ENCODE results near the gene HOXC13. TPM values are rescaled to one million over a fixed set of nuclear protein-coding genes. Genes with fewer than 3 reads are reported as not detected.

The HOXC13 gene
- total and polyA plus RNA-seq, 2 experiments from 2014 or later: 0.10 TPM; not detected in 1

DNA sequence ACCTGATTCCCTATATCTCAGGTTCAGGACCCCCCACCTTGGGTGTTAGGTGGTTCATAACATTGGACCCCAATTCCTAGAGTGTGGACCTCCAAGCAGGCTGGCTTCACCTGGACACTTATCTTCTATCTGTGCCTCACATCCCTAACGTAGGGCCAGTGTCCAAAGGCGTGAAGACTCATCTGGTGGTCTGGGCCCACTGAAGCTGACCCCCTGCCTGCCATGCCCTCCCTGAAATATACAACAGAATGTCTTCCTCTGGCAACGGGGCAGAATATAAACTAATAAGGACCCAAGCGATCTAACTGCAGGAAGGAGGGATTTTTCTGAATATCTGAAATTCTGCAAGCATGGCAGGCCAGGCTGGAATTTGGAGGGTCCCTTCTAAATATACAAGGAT, 5.6 kb downstream of the HOXC13 start:
- H3K27ac ChIP-seq (ENCODE audit: low read depth): no peak overlapping the region
- H3F3A ChIP-seq (replicated peaks; ENCODE audit: low read depth): peaks cover 28% of the 10 kb centered on the region
- peaks cover 23% of the 10 kb centered on the region; the same call in 1 of the 2 replicates for H3K4me1 ChIP-seq (ENCODE audit: insufficient read depth)
- Mint-ChIP-seq H3K36me3 (ENCODE audit: low read depth) (no peaks in the 10 kb centered on the region; the same call in 2 of the 3 replicates), H3K27me3 (ENCODE audit: insufficient read depth, low read depth, poor library complexity) (peaks cover 99% of the 10 kb centered on the region), H3K4me3 (no peak overlapping the region), H3K4me1 (peaks cover 14% of the 10 kb centered on the region), H3K9me3 (no peaks in the 10 kb centered on the region; the same call in 2 of the 3 replicates), H3K27ac (no peak overlapping the region)
- peaks cover 70% of the 10 kb centered on the region for H4K20me1 ChIP-seq (replicated peaks; ENCODE audit: insufficient read depth)
- DNase-seq (ENCODE audit: low spot score): no peak
- no peak overlapping the region for H2AFZ ChIP-seq
- no peak overlapping the region for H3K4me2 ChIP-seq
- peaks cover 100% of the 10 kb centered on the region for H3K27me3 ChIP-seq (ENCODE audit: insufficient read depth)
- no peak overlapping the region for H3K4me3 ChIP-seq
- no peak for TF ChIP-seq CREB1 (CRISPR knock-in tag; IDR thresholded peaks at IDR 0.05; ENCODE audit: low read depth)
- no peak for TF ChIP-seq STAT1 (IDR thresholded peaks at IDR 0.05; ENCODE audit: unreplicated experiment)
- no peak for TF ChIP-seq CTCF (conservative IDR thresholded peaks at IDR 0.05; ENCODE audit: low read depth in 2 of 2)
- TF ChIP-seq ZNF331 (CRISPR knock-in tag; IDR thresholded peaks at IDR 0.05; ENCODE audit: low read depth): no peak
- no peak for TF ChIP-seq NANOG (IDR thresholded peaks at IDR 0.05; ENCODE audit: borderline replicate concordance)
- no peak for TF ChIP-seq JUNB (IDR thresholded peaks at IDR 0.05; ENCODE audit: unreplicated experiment)
- TF ChIP-seq POLR2AphosphoS5 (IDR thresholded peaks at IDR 0.05; ENCODE audit: low read depth): no peak
- TF ChIP-seq, protein P1, sequence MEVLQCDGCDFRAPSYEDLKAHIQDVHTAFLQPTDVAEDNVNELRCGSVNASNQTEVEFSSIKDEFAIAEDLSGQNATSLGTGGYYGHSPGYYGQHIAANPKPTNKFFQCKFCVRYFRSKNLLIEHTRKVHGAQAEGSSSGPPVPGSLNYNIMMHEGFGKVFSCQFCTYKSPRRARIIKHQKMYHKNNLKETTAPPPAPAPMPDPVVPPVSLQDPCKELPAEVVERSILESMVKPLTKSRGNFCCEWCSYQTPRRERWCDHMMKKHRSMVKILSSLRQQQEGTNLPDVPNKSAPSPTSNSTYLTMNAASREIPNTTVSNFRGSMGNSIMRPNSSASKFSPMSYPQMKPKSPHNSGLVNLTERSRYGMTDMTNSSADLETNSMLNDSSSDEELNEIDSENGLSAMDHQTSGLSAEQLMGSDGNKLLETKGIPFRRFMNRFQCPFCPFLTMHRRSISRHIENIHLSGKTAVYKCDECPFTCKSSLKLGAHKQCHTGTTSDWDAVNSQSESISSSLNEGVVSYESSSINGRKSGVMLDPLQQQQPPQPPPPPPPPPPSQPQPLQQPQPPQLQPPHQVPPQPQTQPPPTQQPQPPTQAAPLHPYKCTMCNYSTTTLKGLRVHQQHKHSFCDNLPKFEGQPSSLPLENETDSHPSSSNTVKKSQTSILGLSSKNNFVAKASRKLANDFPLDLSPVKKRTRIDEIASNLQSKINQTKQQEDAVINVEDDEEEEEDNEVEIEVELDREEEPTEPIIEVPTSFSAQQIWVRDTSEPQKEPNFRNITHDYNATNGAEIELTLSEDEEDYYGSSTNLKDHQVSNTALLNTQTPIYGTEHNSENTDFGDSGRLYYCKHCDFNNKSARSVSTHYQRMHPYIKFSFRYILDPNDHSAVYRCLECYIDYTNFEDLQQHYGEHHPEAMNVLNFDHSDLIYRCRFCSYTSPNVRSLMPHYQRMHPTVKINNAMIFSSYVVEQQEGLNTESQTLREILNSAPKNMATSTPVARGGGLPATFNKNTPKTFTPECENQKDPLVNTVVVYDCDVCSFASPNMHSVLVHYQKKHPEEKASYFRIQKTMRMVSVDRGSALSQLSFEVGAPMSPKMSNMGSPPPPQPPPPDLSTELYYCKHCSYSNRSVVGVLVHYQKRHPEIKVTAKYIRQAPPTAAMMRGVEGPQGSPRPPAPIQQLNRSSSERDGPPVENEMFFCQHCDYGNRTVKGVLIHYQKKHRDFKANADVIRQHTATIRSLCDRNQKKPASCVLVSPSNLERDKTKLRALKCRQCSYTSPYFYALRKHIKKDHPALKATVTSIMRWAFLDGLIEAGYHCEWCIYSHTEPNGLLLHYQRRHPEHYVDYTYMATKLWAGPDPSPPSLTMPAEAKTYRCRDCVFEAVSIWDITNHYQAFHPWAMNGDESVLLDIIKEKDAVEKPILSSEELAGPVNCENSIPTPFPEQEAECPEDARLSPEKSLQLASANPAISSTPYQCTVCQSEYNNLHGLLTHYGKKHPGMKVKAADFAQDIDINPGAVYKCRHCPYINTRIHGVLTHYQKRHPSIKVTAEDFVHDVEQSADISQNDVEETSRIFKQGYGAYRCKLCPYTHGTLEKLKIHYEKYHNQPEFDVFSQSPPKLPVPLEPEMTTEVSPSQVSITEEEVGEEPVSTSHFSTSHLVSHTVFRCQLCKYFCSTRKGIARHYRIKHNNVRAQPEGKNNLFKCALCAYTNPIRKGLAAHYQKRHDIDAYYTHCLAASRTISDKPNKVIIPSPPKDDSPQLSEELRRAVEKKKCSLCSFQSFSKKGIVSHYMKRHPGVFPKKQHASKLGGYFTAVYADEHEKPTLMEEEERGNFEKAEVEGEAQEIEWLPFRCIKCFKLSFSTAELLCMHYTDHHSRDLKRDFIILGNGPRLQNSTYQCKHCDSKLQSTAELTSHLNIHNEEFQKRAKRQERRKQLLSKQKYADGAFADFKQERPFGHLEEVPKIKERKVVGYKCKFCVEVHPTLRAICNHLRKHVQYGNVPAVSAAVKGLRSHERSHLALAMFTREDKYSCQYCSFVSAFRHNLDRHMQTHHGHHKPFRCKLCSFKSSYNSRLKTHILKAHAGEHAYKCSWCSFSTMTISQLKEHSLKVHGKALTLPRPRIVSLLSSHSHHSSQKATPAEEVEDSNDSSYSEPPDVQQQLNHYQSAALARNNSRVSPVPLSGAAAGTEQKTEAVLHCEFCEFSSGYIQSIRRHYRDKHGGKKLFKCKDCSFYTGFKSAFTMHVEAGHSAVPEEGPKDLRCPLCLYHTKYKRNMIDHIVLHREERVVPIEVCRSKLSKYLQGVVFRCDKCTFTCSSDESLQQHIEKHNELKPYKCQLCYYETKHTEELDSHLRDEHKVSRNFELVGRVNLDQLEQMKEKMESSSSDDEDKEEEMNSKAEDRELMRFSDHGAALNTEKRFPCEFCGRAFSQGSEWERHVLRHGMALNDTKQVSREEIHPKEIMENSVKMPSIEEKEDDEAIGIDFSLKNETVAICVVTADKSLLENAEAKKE (CRISPR knock-in tag; IDR thresholded peaks at IDR 0.05): no peak
- TF ChIP-seq EZH2phosphoT487 (IDR thresholded peaks at IDR 0.05; ENCODE audit: unreplicated experiment): no peak
- ATAC-seq: no peak
- H3K36me3 ChIP-seq (ENCODE audit: insufficient read depth): no peaks in the 10 kb centered on the region
- no peaks in the 10 kb centered on the region for H3K9me2 ChIP-seq (ENCODE audit: insufficient read depth)
- H3K79me2 ChIP-seq (replicated peaks; ENCODE audit: insufficient read depth): no peaks in the 10 kb centered on the region

Measured in GM23338 (cell line).